Neural progenitor cell (in vitro differentiated cells): Measurements from ENCODE around the gene TEX11. TPM values are rescaled to one million over a fixed set of nuclear protein-coding genes. Genes with fewer than 3 reads are reported as not detected.
"Not testable (repeated sequence)": the region's sequence is repeated elsewhere in the genome, so short reads cannot be mapped to it uniquely, and the experiment has no call there.

Experiments used
- DNase-seq: peaks from one replicate; pipeline ENCODE4 v3.0.0-alpha.2; 2016; ENCODE audit warnings: low spot score
- H2AFZ ChIP-seq: fragments of 200-600 bp; sonication (generic); replicated peaks from 2 replicates; pipeline ENCODE4 v1.6.1; 2016; ENCODE audit warnings: antibody characterized with exemption
- H3F3A ChIP-seq: fragments of 200-600 bp; sonication (generic); 2 replicates; pipeline ENCODE4 v1.6.1; 2016; ENCODE audit warnings: antibody characterized with exemption, low read depth
- H3K27ac ChIP-seq: fragments of 200-600 bp; sonication (generic); 2 replicates; pipeline ENCODE4 v1.5.1; 2016; ENCODE audit warnings: mild to moderate bottlenecking
- H3K27me3 ChIP-seq: fragments of 200-600 bp; sonication (generic); 2 replicates; pipeline ENCODE4 v1.6.1; 2016; ENCODE audit warnings: mild to moderate bottlenecking, moderate library complexity
- H3K36me3 ChIP-seq: fragments of 200-600 bp; sonication (generic); 2 replicates; pipeline ENCODE4 v1.5.1; 2016
- H3K4me1 ChIP-seq: fragments of 200-600 bp; sonication (generic); 2 replicates; pipeline ENCODE4 v1.6.1; 2016; ENCODE audit warnings: mixed run types
- H3K4me2 ChIP-seq: fragments of 200-600 bp; sonication (generic); 2 replicates; pipeline ENCODE4 v1.6.1; 2016
- H3K4me3 ChIP-seq: fragments of 200-600 bp; sonication (generic); 2 replicates; pipeline ENCODE4 v1.5.1; 2016
- H3K79me2 ChIP-seq: fragments of 200-600 bp; sonication (generic); 2 replicates; pipeline ENCODE4 v1.6.1; 2016; ENCODE audit warnings: low read depth
- H3K9ac ChIP-seq: fragments of 200-600 bp; sonication (generic); 2 replicates; pipeline ENCODE4 v1.6.1; 2016
- H3K9me3 ChIP-seq: fragments of 200-600 bp; sonication (generic); 2 replicates; pipeline ENCODE4 v1.5.1; 2016; ENCODE audit warnings: low read depth
- H4K20me1 ChIP-seq: fragments of 200-600 bp; sonication (generic); 2 replicates; pipeline ENCODE4 v1.6.1; 2016; ENCODE audit warnings: low read depth
- H3K27ac Mint-ChIP-seq: 3 replicates; pipeline ENCODE4 v1.8.0; 2021; ENCODE audit warnings: mixed read lengths
- H3K27me3 Mint-ChIP-seq: 2 replicates; pipeline ENCODE4 v1.8.0; 2022; ENCODE audit warnings: low read depth, mild to moderate bottlenecking, inconsistent platforms, moderate library complexity, mixed read lengths; ENCODE audit not compliant: insufficient read depth
- H3K36me3 Mint-ChIP-seq: 3 replicates; pipeline ENCODE4 v1.8.0; 2021; ENCODE audit warnings: mixed read lengths
- H3K4me1 Mint-ChIP-seq: 3 replicates; pipeline ENCODE4 v1.8.0; 2021; ENCODE audit warnings: mixed read lengths
- H3K4me3 Mint-ChIP-seq: 3 replicates; pipeline ENCODE4 v1.8.0; 2021; ENCODE audit warnings: mild to moderate bottlenecking, moderate library complexity, mixed read lengths
- H3K9me3 Mint-ChIP-seq: 3 replicates; pipeline ENCODE4 v1.8.0; 2020; ENCODE audit warnings: mixed read lengths
- CTCF ChIP-seq: fragments of 200-600 bp; sonication (generic); IDR thresholded peaks from 2 replicates; pipeline ENCODE4 v1.5.1; 2017; ENCODE audit warnings: antibody characterized with exemption, mild to moderate bottlenecking
- EZH2 ChIP-seq: fragments of 200-600 bp; sonication (generic); IDR thresholded peaks from 2 replicates; pipeline ENCODE4 v1.6.1; 2017; ENCODE audit warnings: antibody characterized with exemption, mild to moderate bottlenecking, moderate library complexity
- EZH2phosphoT487 ChIP-seq: fragments of 200-600 bp; sonication (generic); IDR thresholded peaks from 2 replicates; pipeline ENCODE4 v1.6.1; 2017; ENCODE audit warnings: antibody characterized with exemption
- total RNA-seq: library from RNA; depleted of rRNA; stranded (reverse); fragments of >200 nt; gene quantifications from 2 replicates; pipeline ENCODE4 v1.2.3, GENCODE V29; 2015; ENCODE audit warnings: low replicate concordance

The TEX11 gene
- total RNA-seq, 1 donor from 2014 or later: not detected

- Histone ChIP-seq H3K36me3 (no peaks in the 10 kb centered on the region), H3F3A (no peaks in the 10 kb centered on the region), H2AFZ (no peak overlapping the region), H3K4me3 (no peak overlapping the region), H3K79me2 (no peaks in the 10 kb centered on the region), H3K27ac (no peak overlapping the region), H3K9me3 (peaks cover 5% of the 10 kb centered on the region), H4K20me1 (no peaks in the 10 kb centered on the region), H3K9ac (no peak overlapping the region), H3K27me3 (no peaks in the 10 kb centered on the region), H3K4me1 (no peaks in the 10 kb centered on the region), H3K4me2 (peak overlapping the region; percentile 25)
- TF ChIP-seq CTCF (no peak), EZH2 (no peak), EZH2phosphoT487 (no peak)
- peak; percentile 11 for DNase-seq
- Mint-ChIP-seq H3K36me3 (no peaks in the 10 kb centered on the region), H3K27ac (no peak overlapping the region), H3K27me3 (peaks cover 2% of the 10 kb centered on the region), H3K4me1 (no peaks in the 10 kb centered on the region), H3K9me3 (peaks cover 2% of the 10 kb centered on the region), H3K4me3 (no peak overlapping the region)
These were observed 146.2 kb downstream of the TEX11 start for GRCh38 chrX:70762285-70762684.

GRCh38 chrX:70755850-70756249 lies 152.7 kb downstream of the TEX11 start:
- peak; percentile 55 for DNase-seq
- no peaks in the 10 kb centered on the region for H3K79me2 ChIP-seq
- H3K4me1 ChIP-seq: no peaks in the 10 kb centered on the region
- H3K4me1 Mint-ChIP-seq: no peaks in the 10 kb centered on the region
- no peak overlapping the region for H3K27ac Mint-ChIP-seq
- peaks cover 4% of the 10 kb centered on the region for H3K9me3 ChIP-seq
- H4K20me1 ChIP-seq: no peaks in the 10 kb centered on the region
- no peak overlapping the region for H3K4me3 Mint-ChIP-seq
- no peak overlapping the region for H3K9ac ChIP-seq
- H3K36me3 ChIP-seq: no peaks in the 10 kb centered on the region
- H3K27me3 Mint-ChIP-seq: peaks cover under 1% of the 10 kb centered on the region
- H3K36me3 Mint-ChIP-seq: no peaks in the 10 kb centered on the region
- peak overlapping the region; percentile 17 for H2AFZ ChIP-seq
- H3K4me3 ChIP-seq: no peak overlapping the region
- no peaks in the 10 kb centered on the region for H3K27me3 ChIP-seq
- no peak overlapping the region for H3K4me2 ChIP-seq
- no peak for TF ChIP-seq CTCF
- no peak for TF ChIP-seq EZH2
- no peak for TF ChIP-seq EZH2phosphoT487
- no peaks in the 10 kb centered on the region for H3F3A ChIP-seq
- H3K27ac ChIP-seq: no peak overlapping the region
- peaks cover 8% of the 10 kb centered on the region for H3K9me3 Mint-ChIP-seq

GRCh38 chrX:70754169-70754848 lies 154.2 kb downstream of the TEX11 start:
- Histone ChIP-seq H3K27ac (no peak overlapping the region), H3K27me3 (no peaks in the 10 kb centered on the region), H4K20me1 (no peaks in the 10 kb centered on the region), H3K4me3 (no peak overlapping the region), H3K4me2 (no peak overlapping the region), H3K36me3 (no peaks in the 10 kb centered on the region), H3K9me3 (peaks cover 4% of the 10 kb centered on the region), H3F3A (no peaks in the 10 kb centered on the region), H3K79me2 (no peaks in the 10 kb centered on the region), H3K4me1 (no peaks in the 10 kb centered on the region), H3K9ac (no peak overlapping the region), H2AFZ (no peak overlapping the region)
- TF ChIP-seq EZH2phosphoT487: no peak
- no peak for TF ChIP-seq EZH2
- no peak for TF ChIP-seq CTCF
- H3K4me1 Mint-ChIP-seq: no peaks in the 10 kb centered on the region
- DNase-seq: no peak
- H3K27ac Mint-ChIP-seq: no peak overlapping the region
- peaks cover 6% of the 10 kb centered on the region for H3K9me3 Mint-ChIP-seq
- H3K4me3 Mint-ChIP-seq: no peak overlapping the region
- H3K36me3 Mint-ChIP-seq: no peaks in the 10 kb centered on the region
- no peaks in the 10 kb centered on the region for H3K27me3 Mint-ChIP-seq

GRCh38 chrX:70733774-70734173 lies 174.7 kb downstream of the TEX11 start:
- not testable (repeated sequence) for H3F3A ChIP-seq, H3K9me3 ChIP-seq, H3K4me3 ChIP-seq, H3K27ac ChIP-seq, H4K20me1 ChIP-seq, DNase-seq, H3K4me1 Mint-ChIP-seq, H3K4me2 ChIP-seq, H3K9ac ChIP-seq, H3K4me1 ChIP-seq, H3K36me3 Mint-ChIP-seq, H3K36me3 ChIP-seq, H3K79me2 ChIP-seq, H3K27ac Mint-ChIP-seq, H3K27me3 Mint-ChIP-seq, H2AFZ ChIP-seq, H3K27me3 ChIP-seq, H3K4me3 Mint-ChIP-seq
- H3K9me3 Mint-ChIP-seq: peaks cover 11% of the 10 kb centered on the region

- not testable (repeated sequence) for H3K9me3 ChIP-seq, H3K79me2 ChIP-seq, H3K27me3 ChIP-seq, H3K4me3 Mint-ChIP-seq, H3K4me1 ChIP-seq, DNase-seq, H3K27me3 Mint-ChIP-seq, H3K27ac Mint-ChIP-seq, H3K9ac ChIP-seq, H3K27ac ChIP-seq, H3F3A ChIP-seq, H3K36me3 ChIP-seq, H2AFZ ChIP-seq, H4K20me1 ChIP-seq, H3K4me2 ChIP-seq, H3K4me3 ChIP-seq, H3K36me3 Mint-ChIP-seq, H3K4me1 Mint-ChIP-seq
- peaks cover 11% of the 10 kb centered on the region for H3K9me3 Mint-ChIP-seq
These were observed 180.6 kb downstream of the TEX11 start for GRCh38 chrX:70727961-70728360.
